Nephron progenitor cell (in vitro differentiated cells): Measurements from ENCODE around the gene C14orf132.

Experiments
- DNase-seq: peaks from one replicate; pipeline ENCODE4 v3.0.0; 2021
- H3K27ac Mint-ChIP-seq: 2 replicates; pipeline ENCODE4 v1.8.0; 2021; ENCODE audit warnings: mild to moderate bottlenecking, moderate library complexity, mixed read lengths
- H3K27me3 Mint-ChIP-seq: 2 replicates; pipeline ENCODE4 v1.8.0; 2021; ENCODE audit warnings: mild to moderate bottlenecking, low read depth, mixed read lengths; ENCODE audit not compliant: poor library complexity
- H3K36me3 Mint-ChIP-seq: 2 replicates; pipeline ENCODE4 v1.8.0; 2021; ENCODE audit warnings: low read depth, mixed read lengths
- H3K4me1 Mint-ChIP-seq: 2 replicates; pipeline ENCODE4 v1.8.0; 2021; ENCODE audit warnings: mixed read lengths
- H3K4me3 Mint-ChIP-seq: 2 replicates; pipeline ENCODE4 v1.8.0; 2021; ENCODE audit warnings: mild to moderate bottlenecking, moderate library complexity, mixed read lengths
- H3K9me3 Mint-ChIP-seq: 2 replicates; pipeline ENCODE4 v1.8.0; 2021; ENCODE audit warnings: mild to moderate bottlenecking, moderate library complexity, mixed read lengths
- CTCF ChIP-seq: fragments of 200-600 bp; sonication (generic); IDR thresholded peaks from 2 replicates; pipeline ENCODE4 v1.5.0; 2021; ENCODE audit warnings: antibody characterized with exemption

The C14orf132 gene

GRCh38 chr14:96059519-96060135 lies 20.5 kb downstream of the C14orf132 start:
- Mint-ChIP-seq H3K27me3 (no peaks in the 10 kb centered on the region), H3K36me3 (peaks cover 7% of the 10 kb centered on the region), H3K4me3 (no peak overlapping the region), H3K9me3 (no peaks in the 10 kb centered on the region), H3K27ac (no peak overlapping the region), H3K4me1 (peaks cover 20% of the 10 kb centered on the region)
- no peak for TF ChIP-seq CTCF
- no peak for DNase-seq

GRCh38 chr14:96060186-96060933 lies 21.2 kb downstream of the C14orf132 start:
- DNase-seq = no peak
- Mint-ChIP-seq H3K9me3 (no peaks in the 10 kb centered on the region), H3K27me3 (no peaks in the 10 kb centered on the region), H3K4me3 (no peak overlapping the region), H3K4me1 (peaks cover 12% of the 10 kb centered on the region), H3K36me3 (peaks cover 7% of the 10 kb centered on the region), H3K27ac (no peak overlapping the region)
- no peak for TF ChIP-seq CTCF

GRCh38 chr14:96062010-96062409 lies 22.8 kb downstream of the C14orf132 start:
- Mint-ChIP-seq H3K4me3 (no peak overlapping the region), H3K9me3 (no peaks in the 10 kb centered on the region), H3K36me3 (peaks cover 7% of the 10 kb centered on the region), H3K4me1 (no peaks in the 10 kb centered on the region), H3K27me3 (no peaks in the 10 kb centered on the region), H3K27ac (no peak overlapping the region)
- DNase-seq = no peak
- no peak for TF ChIP-seq CTCF

- Mint-ChIP-seq H3K4me1 (no peaks in the 10 kb centered on the region), H3K9me3 (no peaks in the 10 kb centered on the region), H3K27ac (no peak overlapping the region), H3K27me3 (no peaks in the 10 kb centered on the region), H3K4me3 (no peak overlapping the region), H3K36me3 (peaks cover 7% of the 10 kb centered on the region)
- no peak for DNase-seq
- TF ChIP-seq CTCF = no peak
Observed at GRCh38 chr14:96062506-96062905, 23.3 kb downstream of the C14orf132 start.

GRCh38 chr14:96064866-96065265 lies 25.7 kb downstream of the C14orf132 start:
- no peak for DNase-seq
- no peaks in the 10 kb centered on the region for H3K4me1 Mint-ChIP-seq

More at GRCh38 chr14:96064866-96065265, 25.7 kb downstream of the C14orf132 start:
- H3K9me3 Mint-ChIP-seq = no peaks in the 10 kb centered on the region
- H3K27me3 Mint-ChIP-seq = no peaks in the 10 kb centered on the region
- H3K27ac Mint-ChIP-seq = no peak overlapping the region
- H3K36me3 Mint-ChIP-seq = no peaks in the 10 kb centered on the region
- no peak overlapping the region for H3K4me3 Mint-ChIP-seq
- no peak for TF ChIP-seq CTCF
